Activated gamma-delta T cell (primary cell): ENCODE results near the gene NTHL1.
A peak's percentile ranks its signal among the peaks of the same experiment; 100 is the strongest.

Experiments
- DNase-seq: peaks from one replicate; lab custom pipeline; 2025; lab: John Stamatoyannopoulos, UW

The NTHL1 gene

GRCh38 chr16:2008009-2008526 is 39.6 kb downstream of the NTHL1 start:
- DNase-seq: no peak

GRCh38 chr16:2007081-2007836 is 40.4 kb downstream of the NTHL1 start:
- no peak for DNase-seq

GRCh38 chr16:2006317-2006716 is 41.3 kb downstream of the NTHL1 start:
- DNase-seq: no peak

- no peak for DNase-seq
Measured at GRCh38 chr16:2005646-2006045, 42.0 kb downstream of the NTHL1 start.

GRCh38 chr16:2004795-2005517 is 42.7 kb downstream of the NTHL1 start:
- DNase-seq: no peak

GRCh38 chr16:2003827-2004641 is 43.6 kb downstream of the NTHL1 start:
- DNase-seq: peak; percentile 62

- DNase-seq: no peak
Measured at GRCh38 chr16:2003231-2003826, 44.3 kb downstream of the NTHL1 start.

- DNase-seq: no peak
Measured at GRCh38 chr16:2002406-2003230, 45.0 kb downstream of the NTHL1 start.

- DNase-seq: no peak
Measured at GRCh38 chr16:2001456-2002355, 45.9 kb downstream of the NTHL1 start.

- DNase-seq: no peak
Measured at GRCh38 chr16:2001035-2001434, 46.6 kb downstream of the NTHL1 start.

GRCh38 chr16:1999866-2000514 is 47.6 kb downstream of the NTHL1 start:
- no peak for DNase-seq

- DNase-seq: no peak
Measured at GRCh38 chr16:1998852-1999801, 48.5 kb downstream of the NTHL1 start.

- DNase-seq: no peak
Measured at GRCh38 chr16:1998360-1998835, 49.2 kb downstream of the NTHL1 start.

- no peak for DNase-seq
Measured at GRCh38 chr16:1997494-1998359, 49.9 kb downstream of the NTHL1 start.

GRCh38 chr16:1993731-1994131 is 53.9 kb downstream of the NTHL1 start:
- no peak for DNase-seq

- no peak for DNase-seq
Measured at GRCh38 chr16:1992704-1993317, 54.8 kb downstream of the NTHL1 start.
